Activated gamma-delta T cell treated with Interleukin-2 at 50 U/mL for 16 hours (primary cell): Measurements from ENCODE around the gene GALNT12.

ENCODE experiments used
- DNase-seq: peaks from one replicate; pipeline ENCODE4 v3.0.0-alpha.2; 2020

The GALNT12 gene

GRCh38 chr9:98805506-98806272, 1.8 kb upstream of the GALNT12 start:
- DNase-seq: no peak

- DNase-seq: no peak
These were observed 955 bp upstream of the GALNT12 start for GRCh38 chr9:98806394-98807035.

GRCh38 chr9:98807814-98808195, 335 bp downstream of the GALNT12 start:
- DNase-seq: no peak

- no peak for DNase-seq
These were observed 943 bp downstream of the GALNT12 start for GRCh38 chr9:98808411-98808815.

GRCh38 chr9:98808875-98809274, 1.4 kb downstream of the GALNT12 start:
- DNase-seq: no peak

GRCh38 chr9:98809311-98810101, 2.0 kb downstream of the GALNT12 start:
- no peak for DNase-seq

GRCh38 chr9:98810102-98810842, 2.8 kb downstream of the GALNT12 start:
- no peak for DNase-seq

GRCh38 chr9:98811051-98811650, 3.7 kb downstream of the GALNT12 start:
- no peak for DNase-seq

- no peak for DNase-seq
These were observed 8.0 kb downstream of the GALNT12 start for GRCh38 chr9:98815391-98815951.

GRCh38 chr9:98818764-98819163, 11.3 kb downstream of the GALNT12 start:
- DNase-seq: no peak

GRCh38 chr9:98819231-98819630, 11.8 kb downstream of the GALNT12 start:
- no peak for DNase-seq

- DNase-seq: no peak
These were observed 14.4 kb downstream of the GALNT12 start for GRCh38 chr9:98821831-98822230.

- no peak for DNase-seq
These were observed 15.2 kb downstream of the GALNT12 start for GRCh38 chr9:98822661-98823060.

GRCh38 chr9:98823666-98824334, 16.3 kb downstream of the GALNT12 start:
- no peak for DNase-seq

- DNase-seq: no peak
These were observed 17.9 kb downstream of the GALNT12 start for GRCh38 chr9:98825414-98825813.

GRCh38 chr9:98826716-98827115, 19.2 kb downstream of the GALNT12 start:
- no peak for DNase-seq

- no peak for DNase-seq
These were observed 22.3 kb downstream of the GALNT12 start for GRCh38 chr9:98829766-98830165.

GRCh38 chr9:98830554-98830953, 23.1 kb downstream of the GALNT12 start:
- no peak for DNase-seq

GRCh38 chr9:98831696-98832095, 24.2 kb downstream of the GALNT12 start:
- DNase-seq: no peak

- DNase-seq: no peak
These were observed 25.3 kb downstream of the GALNT12 start for GRCh38 chr9:98832768-98833089.

- no peak for DNase-seq
These were observed 25.9 kb downstream of the GALNT12 start for GRCh38 chr9:98833090-98833956.
